Keratinocyte (primary cell): ENCODE results near the gene KNOP1. TPM values are rescaled to one million over a fixed set of nuclear protein-coding genes. Genes with fewer than 3 reads are reported as not detected.

Experiments used
- DNase-seq: peaks from one replicate; pipeline ENCODE4 v3.0.0-alpha.2; 2011; ENCODE audit warnings: low read depth, missing footprints, low spot score
- FAIRE-seq: peaks from 2 replicates; lab custom pipeline; 2011; peaks lifted over from hg19 to GRCh38; lab: Jason Lieb, UNC
- H2AFZ ChIP-seq: 2 replicates; pipeline ENCODE4 v1.6.0; 2012; ENCODE audit warnings: low read length, control low read depth, inconsistent platforms; ENCODE audit not compliant: control insufficient read depth
- H3K27ac ChIP-seq: 2 replicates; pipeline ENCODE4 v1.5.1; 2011; ENCODE audit warnings: low read length; ENCODE audit not compliant: control insufficient read depth, insufficient read depth
- H3K27me3 ChIP-seq: 3 replicates; pipeline ENCODE4 v1.6.0; 2011; ENCODE audit warnings: low read length; ENCODE audit not compliant: control insufficient read depth, insufficient read depth; ENCODE audit errors: extremely low read depth
- H3K36me3 ChIP-seq, 2 experiments: 2 replicates in 1 of 2; 3 replicates in 1 of 2; pipeline ENCODE4 v1.5.1; 2011; ENCODE audit warnings: low read length in 2 of 2, mild to moderate bottlenecking in 1 of 2; ENCODE audit not compliant: control insufficient read depth in 2 of 2, insufficient read depth in 2 of 2; ENCODE audit errors: extremely low read depth in 1 of 2
- H3K4me1 ChIP-seq: 3 replicates; pipeline ENCODE4 v1.5.1; 2011; ENCODE audit warnings: low read length; ENCODE audit not compliant: control insufficient read depth, insufficient read depth; ENCODE audit errors: extremely low read depth
- H3K4me2 ChIP-seq: 3 replicates; pipeline ENCODE4 v1.6.0; 2011; ENCODE audit warnings: low read depth, low read length; ENCODE audit not compliant: control insufficient read depth, insufficient read depth; ENCODE audit errors: extremely low read depth
- H3K4me3 ChIP-seq, 3 experiments: fragments of 200-600 bp in 1 of 3; sonication (generic) in 1 of 3; 2 replicates in 2 of 3; 3 replicates in 1 of 3; pipeline ENCODE4 v1.5.1; 2011 to 2016; ENCODE audit warnings: low read length in 3 of 3, mild to moderate bottlenecking in 3 of 3, control low read depth in 2 of 3, inconsistent platforms in 1 of 3, low read depth in 1 of 3, mixed read lengths in 1 of 3, mixed run types in 1 of 3, moderate library complexity in 1 of 3; ENCODE audit not compliant: control insufficient read depth in 2 of 3, insufficient read depth in 2 of 3; ENCODE audit errors: extremely low read depth in 1 of 3
- H3K79me2 ChIP-seq: 2 replicates; pipeline ENCODE4 v1.6.0; 2012; ENCODE audit warnings: low read length; ENCODE audit not compliant: control insufficient read depth, insufficient read depth
- H3K9ac ChIP-seq: 3 replicates; pipeline ENCODE4 v1.6.0; 2011; ENCODE audit warnings: low read length; ENCODE audit not compliant: control insufficient read depth, insufficient read depth; ENCODE audit errors: extremely low read depth
- H3K9me1 ChIP-seq: 3 replicates; pipeline ENCODE4 v1.6.0; 2011; ENCODE audit warnings: low read length; ENCODE audit not compliant: control insufficient read depth, insufficient read depth; ENCODE audit errors: extremely low read depth
- H3K9me3 ChIP-seq: 2 replicates; pipeline ENCODE4 v1.5.1; 2012; ENCODE audit warnings: low read depth, low read length; ENCODE audit not compliant: control insufficient read depth
- H4K20me1 ChIP-seq: 3 replicates; pipeline ENCODE4 v1.6.0; 2011; ENCODE audit warnings: low read length; ENCODE audit not compliant: control insufficient read depth, insufficient read depth; ENCODE audit errors: extremely low read depth
- EZH2 ChIP-seq: IDR thresholded peaks from one replicate; pipeline ENCODE4 v1.6.1; 2012; ENCODE audit warnings: inconsistent platforms, mild to moderate bottlenecking, low read length, moderate library complexity
- dilution Hi-C: fragments of 300-500 bp; cut with MboI; formaldehyde crosslinking; loops from one replicate; pipeline ENCODE4 v1.7.0; 2020; ENCODE audit warnings: low sequenced_read_pairs; ENCODE audit not compliant: extremely low pct_ligation_motif_present
- polyA plus RNA-seq, 5 experiments: library from polyadenylated mRNA; depleted of rRNA in 3 of 5; stranded (reverse) in 3 of 5; stranded (forward) in 1 of 5; unstranded in 1 of 5; fragments of >200 nt; gene quantifications; 1 replicate in 1 of 5; 2 replicates in 3 of 5; 3 replicates in 1 of 5; pipeline versions ENCODE4 v1.2.1 to v1.2.3, GENCODE V29; 2011 to 2012; ENCODE audit warnings: missing spikeins in 2 of 5, low read depth in 1 of 5, low replicate concordance in 1 of 5
- TF ChIP-seq, protein P1 (sequence below), 3 experiments: IDR thresholded peaks in 1 of 3; conservative IDR thresholded peaks in 1 of 3; optimal IDR thresholded peaks in 1 of 3; 2 replicates in 2 of 3; 3 replicates in 1 of 3; pipeline versions ENCODE3 to v1.5.1; 2011; ENCODE audit warnings: low read length in 3 of 3, mild to moderate bottlenecking in 3 of 3, moderate library complexity in 2 of 3, control low read depth in 1 of 3, inconsistent platforms in 1 of 3; ENCODE audit not compliant: insufficient read depth in 2 of 3; ENCODE audit errors: extremely low read depth in 1 of 3

The KNOP1 gene
- polyA plus RNA-seq, 1 donor (not counting 4 experiments of a cell fraction or from before 2014, with no cell fraction given), result 19.8 TPM

DNA sequence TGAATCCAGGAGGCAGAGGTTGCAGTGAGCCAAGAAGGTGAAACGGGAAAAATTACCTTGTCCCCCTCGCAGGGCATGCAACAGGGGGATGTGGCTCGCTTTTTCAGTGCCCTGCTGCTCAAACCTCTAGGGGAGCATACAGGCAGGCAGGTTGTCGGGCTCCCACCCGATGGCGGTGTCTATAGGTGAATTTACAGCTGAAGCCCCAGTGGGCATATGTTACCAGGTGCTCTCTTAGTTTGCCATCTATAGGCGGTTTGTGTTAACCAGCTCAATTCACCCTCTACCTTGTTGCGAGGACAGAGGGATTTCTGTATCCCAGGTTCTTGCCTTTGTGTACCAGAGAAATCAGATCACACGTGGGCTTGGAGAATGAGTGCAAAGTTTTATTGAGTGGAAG, 49.0 kb upstream of the KNOP1 start:
- Histone ChIP-seq H3K9me1 (no peaks in the 10 kb centered on the region), H3K4me1 (no peaks in the 10 kb centered on the region), H3K79me2 (no peaks in the 10 kb centered on the region), H3K36me3 (no peaks in the 10 kb centered on the region), H3K9me3 (no peaks in the 10 kb centered on the region), H3K4me2 (no peak overlapping the region), H3K27ac (no peak overlapping the region), H3K9ac (no peak overlapping the region), H3K27me3 (no peaks in the 10 kb centered on the region), H3K4me3 (no peak overlapping the region), H4K20me1 (no peaks in the 10 kb centered on the region), H2AFZ (no peak overlapping the region)
- dilution Hi-C loops, result no loop called here
- DNase-seq (no peak), FAIRE-seq (no peak)
- TF ChIP-seq, protein P1, sequence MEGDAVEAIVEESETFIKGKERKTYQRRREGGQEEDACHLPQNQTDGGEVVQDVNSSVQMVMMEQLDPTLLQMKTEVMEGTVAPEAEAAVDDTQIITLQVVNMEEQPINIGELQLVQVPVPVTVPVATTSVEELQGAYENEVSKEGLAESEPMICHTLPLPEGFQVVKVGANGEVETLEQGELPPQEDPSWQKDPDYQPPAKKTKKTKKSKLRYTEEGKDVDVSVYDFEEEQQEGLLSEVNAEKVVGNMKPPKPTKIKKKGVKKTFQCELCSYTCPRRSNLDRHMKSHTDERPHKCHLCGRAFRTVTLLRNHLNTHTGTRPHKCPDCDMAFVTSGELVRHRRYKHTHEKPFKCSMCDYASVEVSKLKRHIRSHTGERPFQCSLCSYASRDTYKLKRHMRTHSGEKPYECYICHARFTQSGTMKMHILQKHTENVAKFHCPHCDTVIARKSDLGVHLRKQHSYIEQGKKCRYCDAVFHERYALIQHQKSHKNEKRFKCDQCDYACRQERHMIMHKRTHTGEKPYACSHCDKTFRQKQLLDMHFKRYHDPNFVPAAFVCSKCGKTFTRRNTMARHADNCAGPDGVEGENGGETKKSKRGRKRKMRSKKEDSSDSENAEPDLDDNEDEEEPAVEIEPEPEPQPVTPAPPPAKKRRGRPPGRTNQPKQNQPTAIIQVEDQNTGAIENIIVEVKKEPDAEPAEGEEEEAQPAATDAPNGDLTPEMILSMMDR (optimal IDR thresholded peaks at IDR 0.05 in 1 of 3, IDR thresholded peaks at IDR 0.05 in 1 of 3, conservative IDR thresholded peaks at IDR 0.05 in 1 of 3; ENCODE audit: extremely low read depth in 1 of 3, insufficient read depth in 2 of 3, low read length in 3 of 3), result no peak
- no peak for TF ChIP-seq EZH2

DNA sequence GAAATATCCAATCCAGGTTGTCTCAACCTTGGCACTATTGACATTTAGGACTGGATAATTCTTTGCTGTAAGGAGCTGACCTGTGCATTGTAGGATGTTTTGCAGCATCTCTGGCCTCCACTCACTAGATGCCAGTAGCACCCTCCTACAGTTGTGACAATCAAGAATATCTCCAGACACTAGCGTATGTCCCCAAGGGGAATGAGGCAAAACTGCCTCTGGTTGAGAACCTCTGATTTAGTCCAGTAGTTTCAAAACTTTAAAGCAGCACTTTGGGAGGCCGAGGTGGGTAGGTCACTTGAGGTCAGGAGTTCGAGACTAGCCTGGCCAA, 48.5 kb upstream of the KNOP1 start:
- H3K9me3 ChIP-seq, result no peaks in the 10 kb centered on the region
- no peak overlapping the region for H3K4me3 ChIP-seq
- no peak for FAIRE-seq
- DNase-seq, result no peak
- no peaks in the 10 kb centered on the region for H4K20me1 ChIP-seq
- H3K4me1 ChIP-seq, result peaks cover 3% of the 10 kb centered on the region
- dilution Hi-C loops, result no loop called here
- no peaks in the 10 kb centered on the region for H3K36me3 ChIP-seq
- no peak overlapping the region for H2AFZ ChIP-seq
- H3K4me2 ChIP-seq, result no peak overlapping the region
- H3K27me3 ChIP-seq, result no peaks in the 10 kb centered on the region
- no peaks in the 10 kb centered on the region for H3K9me1 ChIP-seq
- H3K27ac ChIP-seq, result no peak overlapping the region
- H3K79me2 ChIP-seq, result no peaks in the 10 kb centered on the region
- TF ChIP-seq EZH2, result no peak
- TF ChIP-seq, protein P1 (optimal IDR thresholded peaks at IDR 0.05 in 1 of 3, IDR thresholded peaks at IDR 0.05 in 1 of 3, conservative IDR thresholded peaks at IDR 0.05 in 1 of 3; ENCODE audit: extremely low read depth in 1 of 3, insufficient read depth in 2 of 3, low read length in 3 of 3), result no peak
- no peak overlapping the region for H3K9ac ChIP-seq
